ENCODE data around the gene WDR26.

Gene WDR26

DNA sequence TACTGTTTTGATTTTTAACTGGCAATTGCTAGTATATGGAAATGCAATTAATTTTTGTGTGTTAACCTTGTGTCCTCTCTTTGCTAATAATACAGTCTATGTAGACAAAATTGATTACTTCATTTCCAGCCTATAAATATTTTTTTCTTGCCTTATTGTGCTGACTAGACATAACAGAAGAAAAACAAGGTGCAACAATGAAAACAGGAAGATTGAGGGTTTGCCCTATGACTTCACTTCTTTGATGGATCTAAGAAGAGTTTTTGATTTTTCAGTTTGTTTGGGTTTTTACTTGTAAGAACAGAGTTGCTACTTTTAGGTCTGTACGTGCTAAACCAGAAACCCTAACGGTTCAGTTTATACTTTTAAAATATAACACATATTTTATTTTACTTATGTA lies 86.5 kb downstream of the WDR26 start:
- TF ChIP-seq GATA2 (IDR thresholded peaks at IDR 0.05; ENCODE audit: low read depth, low read length), result no peak
- no peak for TF ChIP-seq GATA3 (IDR thresholded peaks at IDR 0.05; ENCODE audit: low read depth, low read length)

DNA sequence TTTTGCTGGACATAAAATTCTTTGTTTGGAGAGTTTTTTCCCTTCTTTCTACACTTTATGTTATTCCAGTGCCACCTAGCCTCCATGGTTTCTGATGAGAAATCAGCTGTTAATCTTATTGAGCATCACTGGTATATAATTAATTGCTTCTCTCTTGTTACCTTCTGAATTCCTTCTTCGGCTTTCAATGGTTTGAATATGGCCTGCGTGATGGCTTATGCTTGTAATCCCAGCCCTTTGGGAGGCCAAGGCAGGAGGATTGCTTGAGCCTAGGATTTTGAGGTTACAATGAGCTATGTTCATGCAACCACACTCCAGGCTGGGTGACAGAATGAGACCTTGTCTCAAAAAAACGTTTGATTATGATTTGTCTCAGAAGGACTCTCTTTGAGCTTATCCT lies 90.9 kb downstream of the WDR26 start:
- TF ChIP-seq GATA2 (IDR thresholded peaks at IDR 0.05; ENCODE audit: low read depth, low read length), result no peak
- TF ChIP-seq GATA3 (IDR thresholded peaks at IDR 0.05; ENCODE audit: low read depth, low read length), result no peak

DNA sequence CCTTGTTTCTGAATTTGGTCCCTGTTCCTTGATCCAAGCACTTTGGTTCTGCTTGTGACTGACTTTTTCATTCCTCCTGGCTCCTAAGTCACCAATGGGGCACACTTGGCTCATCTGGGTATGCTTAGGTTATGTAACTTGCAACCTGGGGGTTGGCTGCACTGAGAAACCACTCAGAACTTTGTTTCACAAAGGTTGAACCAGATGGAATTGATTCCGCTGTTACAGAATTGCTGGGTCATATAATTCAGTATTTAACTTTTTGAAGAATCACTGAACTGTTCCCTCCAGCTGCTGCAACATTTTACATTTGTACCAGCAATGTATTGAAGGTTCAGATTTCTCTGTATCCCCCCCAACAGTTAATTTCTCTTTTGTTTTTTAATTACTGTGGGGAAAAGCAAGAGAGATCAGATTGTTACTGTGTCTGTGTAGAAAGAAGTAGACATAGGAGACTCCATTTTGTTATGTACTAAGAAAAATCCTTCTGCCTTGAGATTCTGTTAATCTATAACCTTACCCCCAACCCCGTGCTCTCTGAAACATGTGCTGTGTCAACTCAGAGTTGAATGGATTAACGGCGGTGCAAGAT lies 95.1 kb downstream of the WDR26 start:
- TF ChIP-seq GATA2 (IDR thresholded peaks at IDR 0.05; ENCODE audit: low read depth, low read length) (no peak), GATA3 (IDR thresholded peaks at IDR 0.05; ENCODE audit: low read depth, low read length) (no peak)

DNA sequence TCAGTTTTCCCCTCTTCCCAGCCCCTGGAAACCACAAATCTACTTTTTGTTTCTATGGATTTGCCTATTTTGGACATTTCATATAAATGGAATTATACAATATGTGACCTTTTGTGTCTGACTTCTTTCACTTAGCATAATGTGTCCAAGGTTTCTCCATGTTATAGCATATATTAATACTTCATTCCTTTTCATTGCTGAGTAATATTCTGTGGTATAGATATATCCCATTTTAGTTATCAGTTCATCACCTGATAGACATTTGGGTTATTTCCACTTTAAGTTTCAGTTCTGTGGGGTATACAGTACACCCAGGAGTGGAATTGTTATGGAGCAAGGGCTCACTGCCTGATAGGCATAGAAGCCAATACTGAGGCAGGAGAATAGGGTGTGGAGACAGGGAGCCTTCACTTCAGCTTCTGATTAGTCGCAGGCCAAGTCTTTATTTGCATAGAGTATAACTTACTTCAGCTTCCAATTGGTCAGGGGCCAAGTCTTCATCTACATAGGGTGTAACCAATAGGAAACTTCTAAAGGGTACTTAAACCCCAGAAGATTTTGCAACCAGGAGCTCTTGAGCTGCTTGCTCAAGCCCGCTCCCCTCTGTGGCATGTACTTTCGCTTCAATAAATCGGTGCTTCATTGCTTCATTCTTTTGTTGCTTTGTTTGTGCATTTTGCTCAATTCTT lies 96.3 kb downstream of the WDR26 start:
- TF ChIP-seq GATA3 (IDR thresholded peaks at IDR 0.05; ENCODE audit: low read depth, low read length) (no peak), GATA2 (IDR thresholded peaks at IDR 0.05; ENCODE audit: low read depth, low read length) (no peak)
